NT2/D1 (cell line): ENCODE results near the gene MLXIP.

Experiments used
- DNase-seq: peaks from one replicate; pipeline ENCODE4 v3.0.0-alpha.2; 2011; ENCODE audit warnings: low read depth, low spot score
- H3K27me3 ChIP-seq: 2 replicates; pipeline ENCODE4 v1.6.0; 2011; ENCODE audit warnings: mild to moderate bottlenecking; ENCODE audit not compliant: insufficient read length, insufficient read depth
- H3K36me3 ChIP-seq: 2 replicates; pipeline ENCODE4 v1.6.1; 2011; ENCODE audit warnings: mild to moderate bottlenecking, low read length, mixed read lengths; ENCODE audit not compliant: insufficient read depth, insufficient read length
- H3K4me1 ChIP-seq: 2 replicates; pipeline ENCODE4 v1.5.1; 2011; ENCODE audit not compliant: insufficient read depth, insufficient read length
- H3K4me3 ChIP-seq: 2 replicates; pipeline ENCODE4 v1.5.1; 2011; ENCODE audit warnings: low read depth; ENCODE audit not compliant: insufficient read length
- H3K9ac ChIP-seq: 2 replicates; pipeline ENCODE4 v1.6.0; 2011; ENCODE audit warnings: low read depth; ENCODE audit not compliant: insufficient read length
- H3K9me3 ChIP-seq: 2 replicates; pipeline ENCODE4 v1.5.1; 2011; ENCODE audit warnings: mild to moderate bottlenecking, low read length; ENCODE audit not compliant: insufficient read depth
- SUZ12 ChIP-seq: IDR thresholded peaks from 2 replicates; pipeline ENCODE4 v1.6.1; 2011; ENCODE audit not compliant: insufficient read length, insufficient read depth; ENCODE audit errors: extremely low read depth
- YY1 ChIP-seq: IDR thresholded peaks from 2 replicates; pipeline ENCODE4 v1.6.1; 2011; ENCODE audit not compliant: insufficient read length, insufficient read depth
- ZNF274 ChIP-seq: IDR thresholded peaks from 2 replicates; pipeline ENCODE4 v1.6.1; 2011; ENCODE audit warnings: mild to moderate bottlenecking, low read depth, low read length

MLXIP gene

GRCh38 chr12:122133192-122133950, 54.8 kb downstream of the MLXIP start:
- no peak for TF ChIP-seq ZNF274
- no peak for TF ChIP-seq SUZ12
- no peak for TF ChIP-seq YY1
- no peaks in the 10 kb centered on the region for H3K9me3 ChIP-seq
- H3K4me3 ChIP-seq, result no peak overlapping the region
- H3K4me1 ChIP-seq, result peaks cover 11% of the 10 kb centered on the region
- peaks cover 86% of the 10 kb centered on the region for H3K36me3 ChIP-seq
- no peak overlapping the region for H3K9ac ChIP-seq
- DNase-seq, result no peak
- H3K27me3 ChIP-seq, result no peaks in the 10 kb centered on the region

GRCh38 chr12:122135437-122136031, 57.0 kb downstream of the MLXIP start:
- no peak for TF ChIP-seq SUZ12
- TF ChIP-seq YY1, result no peak
- TF ChIP-seq ZNF274, result no peak

GRCh38 chr12:122137229-122137628, 58.7 kb downstream of the MLXIP start:
- H3K27me3 ChIP-seq, result no peaks in the 10 kb centered on the region
- H3K9ac ChIP-seq, result no peak overlapping the region
- peaks cover 88% of the 10 kb centered on the region for H3K36me3 ChIP-seq
- H3K4me1 ChIP-seq, result peaks cover 7% of the 10 kb centered on the region
- H3K4me3 ChIP-seq, result no peak overlapping the region
- peaks cover 32% of the 10 kb centered on the region for H3K9me3 ChIP-seq
- no peak for TF ChIP-seq YY1
- no peak for TF ChIP-seq ZNF274
- TF ChIP-seq SUZ12, result no peak
- DNase-seq, result no peak

More at GRCh38 chr12:122135437-122136031, 57.0 kb downstream of the MLXIP start:
- peaks cover 15% of the 10 kb centered on the region; the same call in 1 of the 2 replicates for H3K9me3 ChIP-seq
- peaks cover 7% of the 10 kb centered on the region for H3K4me1 ChIP-seq
- no peak overlapping the region for H3K4me3 ChIP-seq
- no peak for DNase-seq
- H3K36me3 ChIP-seq, result peaks cover 83% of the 10 kb centered on the region
- H3K9ac ChIP-seq, result no peak overlapping the region
- no peaks in the 10 kb centered on the region for H3K27me3 ChIP-seq

- Histone ChIP-seq H3K36me3 (peaks cover 88% of the 10 kb centered on the region), H3K4me1 (peaks cover 7% of the 10 kb centered on the region), H3K9ac (no peak overlapping the region), H3K27me3 (no peaks in the 10 kb centered on the region), H3K4me3 (no peak overlapping the region), H3K9me3 (peaks cover 36% of the 10 kb centered on the region)
- DNase-seq, result no peak
- no peak for TF ChIP-seq SUZ12
- no peak for TF ChIP-seq ZNF274
- no peak for TF ChIP-seq YY1
Measured at GRCh38 chr12:122137681-122138080, 59.1 kb downstream of the MLXIP start.

GRCh38 chr12:122138181-122138580, 59.6 kb downstream of the MLXIP start:
- peaks cover 41% of the 10 kb centered on the region for H3K9me3 ChIP-seq
- no peaks in the 10 kb centered on the region for H3K27me3 ChIP-seq
- no peak overlapping the region for H3K9ac ChIP-seq
- DNase-seq, result no peak
- H3K36me3 ChIP-seq, result peaks cover 88% of the 10 kb centered on the region
- H3K4me3 ChIP-seq, result no peak overlapping the region
- peaks cover 7% of the 10 kb centered on the region for H3K4me1 ChIP-seq
- TF ChIP-seq YY1, result no peak
- TF ChIP-seq ZNF274, result no peak
- no peak for TF ChIP-seq SUZ12

GRCh38 chr12:122138616-122139015, 60.1 kb downstream of the MLXIP start:
- peaks cover 45% of the 10 kb centered on the region for H3K9me3 ChIP-seq
- TF ChIP-seq YY1 (no peak), ZNF274 (no peak), SUZ12 (no peak)
- H3K4me3 ChIP-seq, result no peak overlapping the region
- H3K27me3 ChIP-seq, result no peaks in the 10 kb centered on the region
- no peak overlapping the region for H3K9ac ChIP-seq
- no peak for DNase-seq
- peaks cover 7% of the 10 kb centered on the region for H3K4me1 ChIP-seq
- H3K36me3 ChIP-seq, result peaks cover 88% of the 10 kb centered on the region

- TF ChIP-seq YY1 (no peak), SUZ12 (no peak), ZNF274 (no peak)
- H3K36me3 ChIP-seq, result peaks cover 88% of the 10 kb centered on the region
- no peaks in the 10 kb centered on the region for H3K27me3 ChIP-seq
- H3K4me3 ChIP-seq, result no peak overlapping the region
- DNase-seq, result no peak
- peaks cover 7% of the 10 kb centered on the region for H3K4me1 ChIP-seq
- peaks cover 52% of the 10 kb centered on the region for H3K9me3 ChIP-seq
- no peak overlapping the region for H3K9ac ChIP-seq
Measured at GRCh38 chr12:122139266-122139665, 60.7 kb downstream of the MLXIP start.
